H1 (cell line): ENCODE measurements around the gene DAAM1. TPM values are rescaled to one million over a fixed set of nuclear protein-coding genes. Genes with fewer than 3 reads are reported as not detected.

Experiments
- CTCF ChIA-PET: fragments of 300-600 bp; sonication (Branson Sonifier 250); formaldehyde crosslinking; loops from one replicate; lab custom pipeline; 2021; ENCODE audit not compliant: partially characterized antibody; lab: Charles Lee
- POLR2A ChIA-PET: fragments of 300-600 bp; sonication (Branson Sonifier 250); formaldehyde crosslinking; loops from one replicate; lab custom pipeline; 2021; ENCODE audit warnings: inconsistent platforms; ENCODE audit not compliant: partially characterized antibody; lab: Charles Lee
- DNase-seq, 2 experiments: peaks; one replicate each; pipeline versions ENCODE4 v3.0.0 to v3.0.0-alpha.2; 2010 to 2022; ENCODE audit warnings: low spot score in 2 of 2, low read depth in 1 of 2, mixed read lengths in 1 of 2
- FAIRE-seq: peaks from 2 replicates; lab custom pipeline; 2011; peaks lifted over from hg19 to GRCh38; lab: Jason Lieb, UNC
- H2AFZ ChIP-seq: 2 replicates; pipeline ENCODE4 v1.8.1; 2012; ENCODE audit warnings: low read length, inconsistent platforms
- H2AK5ac ChIP-seq: 2 replicates; pipeline ENCODE4 v1.6.1; 2013; ENCODE audit warnings: low read depth, low read length
- H2BK120ac ChIP-seq: replicated peaks from 2 replicates; pipeline ENCODE3; 2013; ENCODE audit warnings: low read depth, low read length, inconsistent platforms
- H2BK12ac ChIP-seq: 2 replicates; pipeline ENCODE4 v1.6.1; 2013; ENCODE audit warnings: low read depth, low read length
- H2BK15ac ChIP-seq: 2 replicates; pipeline ENCODE4 v1.6.1; 2013; ENCODE audit warnings: low read length
- H2BK20ac ChIP-seq: 2 replicates; pipeline ENCODE4 v1.6.1; 2013; ENCODE audit warnings: low read length
- H2BK5ac ChIP-seq: 2 replicates; pipeline ENCODE4 v1.6.1; 2013; ENCODE audit warnings: low read depth, low read length
- H3K14ac ChIP-seq: 2 replicates; pipeline ENCODE4 v1.6.1; 2013; ENCODE audit warnings: inconsistent platforms; ENCODE audit not compliant: insufficient read length
- H3K18ac ChIP-seq: 2 replicates; pipeline ENCODE4 v1.6.1; 2013; ENCODE audit warnings: low read length; ENCODE audit errors: extremely low read depth
- H3K23ac ChIP-seq: 2 replicates; pipeline ENCODE4 v1.6.1; 2013; ENCODE audit warnings: inconsistent platforms; ENCODE audit not compliant: insufficient read length
- H3K23me2 ChIP-seq: 2 replicates; pipeline ENCODE4 v1.6.1; 2013; ENCODE audit warnings: low read depth, low read length
- H3K27ac ChIP-seq: 2 replicates; pipeline ENCODE4 v1.6.1; 2011; ENCODE audit warnings: low read depth, low read length, inconsistent platforms
- H3K27me3 ChIP-seq, 4 experiments: replicated peaks in 1 of 4; 1 replicate in 1 of 4; 2 replicates in 3 of 4; pipeline versions ENCODE4 v1.6.1 to v1.8.1; 2011 to 2013; ENCODE audit warnings: low read length in 3 of 4, mild to moderate bottlenecking in 3 of 4, inconsistent platforms in 2 of 4, mixed read lengths in 2 of 4, moderate library complexity in 1 of 4; ENCODE audit not compliant: control insufficient read depth in 3 of 4, insufficient read depth in 3 of 4; ENCODE audit errors: extremely low read depth in 1 of 4
- H3K36me3 ChIP-seq, 4 experiments: 2 replicates each; pipeline versions ENCODE4 v1.6.1 to v1.8.1; 2011 to 2013; ENCODE audit warnings: mild to moderate bottlenecking in 4 of 4, low read length in 3 of 4, moderate library complexity in 2 of 4, control low read depth in 1 of 4, inconsistent platforms in 1 of 4; ENCODE audit not compliant: insufficient read depth in 4 of 4, control insufficient read depth in 2 of 4
- H3K4ac ChIP-seq: replicated peaks from 2 replicates; pipeline ENCODE3; 2013; ENCODE audit warnings: low read length, low read depth, mixed read lengths, inconsistent platforms; ENCODE audit not compliant: insufficient read length
- H3K4me1 ChIP-seq, 4 experiments: replicated peaks in 1 of 4; 1 replicate in 1 of 4; 2 replicates in 3 of 4; pipeline versions ENCODE4 v1.6.1 to v1.8.1; 2011 to 2013; ENCODE audit warnings: low read length in 3 of 4, inconsistent platforms in 2 of 4, mixed read lengths in 1 of 4; ENCODE audit not compliant: insufficient read depth in 4 of 4, control insufficient read depth in 3 of 4
- H3K4me2 ChIP-seq, 2 experiments: 2 replicates each; pipeline versions ENCODE4 v1.6.1 to v1.8.1; 2011 to 2013; ENCODE audit warnings: low read depth in 2 of 2, low read length in 2 of 2, control low read depth in 1 of 2, inconsistent platforms in 1 of 2, mild to moderate bottlenecking in 1 of 2; ENCODE audit not compliant: insufficient read depth in 1 of 2
- H3K4me3 ChIP-seq, 4 experiments: fragments of 200-600, 300-600 bp in 1 of 4; sonication (generic), shearing (Covaris generic), sonication (Bioruptor Twin) in 1 of 4; 2 replicates each; pipeline versions ENCODE4 v1.5.1 to v1.8.1; 2011 to 2016; ENCODE audit warnings: low read length in 4 of 4, low read depth in 3 of 4, control low read depth in 2 of 4, inconsistent platforms in 2 of 4, mild to moderate bottlenecking in 2 of 4, mixed read lengths in 1 of 4, moderate library complexity in 1 of 4; ENCODE audit not compliant: insufficient read depth in 2 of 4; ENCODE audit errors: extremely low read depth in 1 of 4
- H3K56ac ChIP-seq: replicated peaks from 2 replicates; pipeline ENCODE3; 2013; ENCODE audit warnings: low read depth, mild to moderate bottlenecking, mixed read lengths, low read length, inconsistent platforms; ENCODE audit not compliant: insufficient read length
- H3K79me1 ChIP-seq: 2 replicates; pipeline ENCODE4 v1.6.1; 2013; ENCODE audit warnings: low read depth, low read length, control low read depth
- H3K79me2 ChIP-seq, 2 experiments: 2 replicates each; pipeline versions ENCODE4 v1.6.1 to v1.8.1; 2012 to 2013; ENCODE audit warnings: low read length in 2 of 2, mild to moderate bottlenecking in 2 of 2, inconsistent platforms in 1 of 2; ENCODE audit not compliant: insufficient read depth in 2 of 2, control insufficient read depth in 1 of 2
- H3K9ac ChIP-seq, 4 experiments: replicated peaks in 1 of 4; 1 replicate in 1 of 4; 2 replicates in 3 of 4; pipeline versions ENCODE4 v1.6.1 to v1.8.1; 2011 to 2013; ENCODE audit warnings: low read depth in 3 of 4, low read length in 3 of 4, control low read depth in 2 of 4, mild to moderate bottlenecking in 2 of 4, moderate library complexity in 2 of 4, inconsistent platforms in 1 of 4; ENCODE audit errors: extremely low read depth in 1 of 4
- H3K9me3 ChIP-seq, 2 experiments: 2 replicates each; pipeline versions ENCODE4 v1.6.1 to v1.8.1; 2012 to 2013; ENCODE audit warnings: mild to moderate bottlenecking in 2 of 2, moderate library complexity in 2 of 2, control low read depth in 1 of 2, inconsistent platforms in 1 of 2, low read depth in 1 of 2, low read length in 1 of 2, mixed read lengths in 1 of 2; ENCODE audit not compliant: insufficient read depth in 2 of 2
- H4K20me1 ChIP-seq, 2 experiments: replicated peaks in 1 of 2; 2 replicates each; pipeline versions ENCODE3 to v1.8.1; 2011 to 2013; ENCODE audit warnings: inconsistent platforms in 2 of 2, low read length in 2 of 2, mild to moderate bottlenecking in 1 of 2; ENCODE audit not compliant: insufficient read depth in 2 of 2, control insufficient read depth in 1 of 2
- H4K5ac ChIP-seq: 2 replicates; pipeline ENCODE4 v1.6.1; 2013; ENCODE audit warnings: low read length, low read depth, mixed read lengths, inconsistent platforms; ENCODE audit not compliant: insufficient read length
- H4K8ac ChIP-seq: 2 replicates; pipeline ENCODE4 v1.8.0; 2013; ENCODE audit warnings: mild to moderate bottlenecking, moderate library complexity, low read length, inconsistent platforms; ENCODE audit not compliant: insufficient read depth; ENCODE audit errors: extremely low read depth
- H4K91ac ChIP-seq: replicated peaks from 2 replicates; pipeline ENCODE3; 2013; ENCODE audit warnings: low read length, mixed read lengths, inconsistent platforms; ENCODE audit not compliant: insufficient read length
- CREB1 ChIP-seq: IDR thresholded peaks from 2 replicates; pipeline ENCODE4 v1.6.1; 2012; ENCODE audit warnings: inconsistent platforms
- NRF1 ChIP-seq: IDR thresholded peaks from 2 replicates; pipeline ENCODE4 v1.6.1; 2011; ENCODE audit warnings: mild to moderate bottlenecking, low read depth, low read length, improper control_type of control experiment
- PHF8 ChIP-seq: fragments of 200-600 bp; sonication (generic); conservative IDR thresholded peaks from 2 replicates; pipeline ENCODE4 v1.7.1; 2012; ENCODE audit warnings: low read depth, mild to moderate bottlenecking, inconsistent platforms, low read length, moderate library complexity
- POLR2AphosphoS5 ChIP-seq: IDR thresholded peaks from 2 replicates; pipeline ENCODE4 v1.6.1; 2011; ENCODE audit warnings: low read depth, low read length
- RNF2 ChIP-seq: fragments of 200-900, 300-1000 bp; sonication (generic); IDR thresholded peaks from 2 replicates; pipeline ENCODE4 v1.7.1; 2016; ENCODE audit warnings: borderline replicate concordance, low read depth, mild to moderate bottlenecking, antibody characterized with exemption, low read length; ENCODE audit not compliant: poor library complexity, severe bottlenecking; ENCODE audit errors: missing control alignments
- RXRA ChIP-seq: IDR thresholded peaks from 2 replicates; pipeline ENCODE4 v1.6.1; 2011; ENCODE audit warnings: low read depth, mild to moderate bottlenecking, low read length, moderate library complexity; ENCODE audit not compliant: insufficient read depth
- ZNF274 ChIP-seq: IDR thresholded peaks from 2 replicates; pipeline ENCODE4 v1.7.0; 2012; ENCODE audit warnings: low read length, borderline replicate concordance; ENCODE audit errors: extremely low read depth
- WGBS, 2 experiments: shearing (Covaris generic) in 1 of 2; methylation state at CpG; one replicate each; pipeline versions ENCODE4 v1.1.6 to v1.1.7; 2013 to 2015; ENCODE audit warnings: low lambda C conversion rate in 2 of 2, mixed read lengths in 2 of 2, inconsistent platforms in 1 of 2, low coverage in 1 of 2, missing lambda C conversion rate in 1 of 2; ENCODE audit not compliant: insufficient replicate concordance in 2 of 2, insufficient coverage in 1 of 2, insufficient read length in 1 of 2; ENCODE audit errors: extremely low coverage in 1 of 2, missing lambda C conversion rate in 1 of 2; 5-methylcytosine and 5-hydroxymethylcytosine counted together
- polyA plus RNA-seq, 7 experiments: library from polyadenylated mRNA; depleted of rRNA in 3 of 7; stranded (reverse) in 5 of 7; unstranded in 2 of 7; fragments of >200 nt in 5 of 7; fragments of 200-250 nt in 2 of 7; gene quantifications; 1 replicate in 5 of 7; 2 replicates in 1 of 7; 4 replicates in 1 of 7; pipeline versions ENCODE4 v1.2.1 to v1.2.3, GENCODE V29; 2011 to 2013; ENCODE audit warnings: missing spikeins in 2 of 7, mixed read lengths in 2 of 7
- total RNA-seq: library from RNA; stranded (reverse); fragmentation: NEBNext Ultra II Directional; extraction: Animal tissue kit (Norgen Biotek cat#: 25700); gene quantifications from 2 replicates; pipeline ENCODE4 v1.2.1, GENCODE V29; 2021

DAAM1 gene
- total and polyA plus RNA-seq, 2 of the 8 experiments (the other 6 are each of a cell fraction or from before 2014, with no cell fraction given): 5.0 to 44.9 TPM

DNA sequence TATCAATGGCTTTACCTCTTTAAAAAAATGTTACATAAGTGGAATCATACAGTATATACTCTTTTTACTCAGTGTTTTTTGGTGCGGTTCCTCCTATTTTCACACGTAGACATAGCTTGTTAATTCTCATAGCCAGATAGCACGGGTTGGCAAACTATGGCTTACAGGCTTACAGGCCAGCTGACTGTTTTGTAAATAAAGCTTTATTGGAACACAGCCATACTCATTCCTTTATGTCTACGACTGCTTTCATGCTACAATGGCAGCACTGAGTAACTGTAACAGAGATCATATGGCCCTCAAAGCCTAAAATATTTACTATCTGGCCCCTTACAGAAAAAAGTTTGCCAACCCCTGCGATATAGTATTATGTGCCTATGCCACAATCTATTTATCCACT is 5.8 kb upstream of the DAAM1 start:
- H2BK120ac ChIP-seq: no peak overlapping the region
- TF ChIP-seq RXRA (no peak), POLR2AphosphoS5 (no peak), CREB1 (no peak), PHF8 (no peak), RNF2 (no peak), NRF1 (no peak), ZNF274 (no peak)
- TF ChIP-seq, all 59 proteins: peak for 0
- Histone ChIP-seq H3K4me2 (no peak overlapping the region), H4K91ac (no peak overlapping the region), H3K4me1 (no peaks in the 10 kb centered on the region), H3K4me3 (no peak overlapping the region), H2BK15ac (no peak overlapping the region), H4K8ac (no peak overlapping the region), H3K23ac (no peak overlapping the region), H3K79me1 (no peaks in the 10 kb centered on the region), H3K18ac (no peak overlapping the region), H3K79me2 (no peaks in the 10 kb centered on the region), H2BK12ac (no peak overlapping the region), H3K9ac (no peak overlapping the region), H3K4ac (no peak overlapping the region), H3K56ac (no peak overlapping the region), H3K36me3 (no peaks in the 10 kb centered on the region), H2BK20ac (no peak overlapping the region), H3K27ac (no peak overlapping the region), H3K27me3 (peaks cover 0 to 4% (median under 1%) of the 10 kb centered on the region in 4 experiments; a peak in 1 of 7 replicates), H3K23me2 (peaks cover 1% of the 10 kb centered on the region), H3K14ac (no peak overlapping the region), H2AK5ac (no peak overlapping the region), H3K9me3 (no peaks in the 10 kb centered on the region), H4K5ac (no peak overlapping the region), H4K20me1 (no peaks in the 10 kb centered on the region), H2AFZ (no peak overlapping the region), H2BK5ac (no peak overlapping the region)
- WGBS, 2 experiments: 90% methylated on average over 5 of the region's 5 CpGs; no CpG with 5 or more reads in 1 of the 2 experiments
- ChIA-PET CTCF (no interaction called here), POLR2A (no interaction called here)
- DNase-seq (no peak), FAIRE-seq (no peak)
